ENCODE data around the gene TBX4.
"Not testable (repeated sequence)": the region's sequence is repeated elsewhere in the genome, so short reads cannot be mapped to it uniquely, and the experiment has no call there.

The TBX4 gene

DNA sequence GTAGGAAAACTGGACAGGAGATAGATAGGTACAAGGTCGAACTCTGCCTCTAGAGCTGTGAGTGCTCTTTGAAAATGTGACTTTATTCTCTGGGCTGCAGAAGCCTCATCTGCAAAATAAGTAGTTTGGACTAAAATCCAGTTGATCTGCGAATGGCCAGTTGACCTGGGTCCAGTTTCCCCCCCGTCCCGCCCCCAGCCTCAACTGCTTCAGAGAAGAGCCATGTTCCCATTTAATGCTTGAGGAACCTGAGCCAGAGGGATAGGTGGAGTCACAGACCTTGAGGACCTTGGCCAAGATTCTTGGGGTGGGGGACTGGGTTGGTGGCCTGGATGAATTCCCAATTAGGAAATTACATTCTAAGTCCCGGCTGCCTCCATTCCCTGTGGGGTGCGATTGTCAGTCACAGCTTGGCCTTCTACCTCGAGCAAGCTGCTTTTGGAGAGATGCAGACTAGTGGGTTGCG, 38.5 kb upstream of the TBX4 start:
- DNase-seq = no peak

DNA sequence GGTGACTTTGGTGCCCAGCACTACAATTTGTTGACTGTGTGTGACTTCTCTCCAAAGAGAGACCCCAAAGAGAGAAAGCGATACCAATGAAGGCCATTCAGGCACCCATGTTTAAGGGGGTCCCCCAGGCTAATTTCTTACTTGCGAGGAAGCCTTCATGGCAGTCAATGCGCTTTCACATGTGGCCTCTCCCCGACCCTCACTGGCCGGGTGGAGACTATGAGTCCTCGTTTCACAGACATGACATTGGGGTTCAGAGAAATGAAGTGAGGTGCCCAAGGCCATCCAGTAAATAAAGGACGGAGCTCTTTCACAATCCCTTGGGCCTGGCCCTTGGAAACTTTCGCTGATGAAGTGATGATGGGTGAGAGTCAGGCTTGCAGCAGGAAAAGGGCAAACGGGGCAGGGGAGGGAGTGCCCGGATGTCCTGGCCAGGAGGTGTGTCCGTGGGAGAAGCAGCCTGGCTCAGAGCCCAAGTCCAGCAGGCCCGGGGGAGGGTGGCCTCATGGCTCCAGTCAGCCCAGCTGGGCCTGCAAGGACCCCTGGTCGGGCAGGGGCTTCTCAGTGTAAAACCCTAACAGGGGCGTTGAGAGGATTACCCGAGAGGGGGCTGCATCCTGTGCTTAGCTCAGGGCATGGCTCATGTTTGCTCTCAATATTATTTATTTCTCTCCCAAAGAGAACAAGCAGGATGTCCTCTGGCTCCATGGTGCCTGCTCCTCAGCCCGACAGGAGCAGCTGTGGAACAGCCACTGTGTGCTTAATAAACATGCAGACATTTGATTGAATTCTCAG, 37.9 kb upstream of the TBX4 start:
- DNase-seq = no peak

GRCh38 chr17:61414936-61415251, 37.3 kb upstream of the TBX4 start:
- no peak for DNase-seq

DNA sequence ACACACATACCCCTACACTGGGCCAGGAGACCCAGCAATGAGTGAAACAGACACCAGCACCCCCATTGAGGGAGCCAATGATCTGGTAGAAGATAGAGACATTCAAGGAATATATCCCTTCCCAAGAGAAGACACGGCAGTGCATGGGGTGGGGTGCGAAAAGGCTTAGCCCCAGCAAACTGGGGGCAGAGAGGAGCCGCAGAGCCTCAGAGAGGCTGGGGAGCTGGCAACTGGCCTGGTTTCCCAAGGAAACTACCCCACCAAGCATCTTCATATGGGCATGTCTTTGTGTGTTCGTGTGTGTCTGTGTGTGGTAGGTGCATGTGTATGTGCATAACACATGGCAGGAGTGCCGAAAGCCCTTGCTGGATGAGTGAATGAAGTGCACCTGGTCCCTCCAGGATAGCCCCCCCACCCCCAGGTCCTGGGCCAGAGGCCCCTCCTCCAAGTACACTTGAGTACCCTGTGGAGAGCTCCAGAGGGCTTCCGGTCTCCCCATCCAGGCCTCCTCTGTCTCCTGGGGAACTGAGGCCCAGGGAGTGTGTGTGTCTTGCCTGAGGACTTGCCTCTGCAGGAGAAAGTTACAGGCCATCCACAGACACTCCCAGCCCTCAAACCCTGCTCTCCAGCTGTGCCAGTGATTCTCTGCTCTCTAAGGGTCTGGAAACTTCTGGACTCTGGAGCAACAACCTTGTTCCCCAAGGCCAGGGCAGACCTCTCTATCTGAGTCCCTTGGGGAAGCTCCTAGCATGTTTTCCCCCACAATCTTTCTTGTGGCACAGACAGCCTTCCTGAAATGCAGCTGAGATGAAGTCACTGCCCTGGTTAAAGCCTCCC, 36.6 kb upstream of the TBX4 start:
- no peak for DNase-seq

DNA sequence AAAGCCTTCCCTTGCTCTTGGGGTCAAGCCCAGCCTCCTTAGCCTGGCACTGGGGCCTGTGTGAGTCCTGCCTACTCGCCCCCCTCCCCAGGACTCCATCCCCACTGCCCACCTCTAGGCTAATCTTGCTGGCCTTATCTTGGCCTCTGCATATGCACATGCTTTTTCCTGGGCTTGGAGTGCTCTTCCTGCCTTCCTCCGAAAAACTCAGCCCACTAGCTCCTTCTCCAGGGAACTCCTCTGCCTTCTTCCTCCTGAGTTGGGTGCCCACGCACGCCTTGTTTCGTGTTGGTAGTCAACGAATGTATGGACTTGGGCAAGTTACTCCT, 36.0 kb upstream of the TBX4 start:
- DNase-seq = no peak

- peak; percentile 51 for DNase-seq
Observed at GRCh38 chr17:61416540-61417363, 35.5 kb upstream of the TBX4 start.

- DNase-seq = no peak
Observed at GRCh38 chr17:61418449-61418848, 33.8 kb upstream of the TBX4 start.

- no peak for DNase-seq
Observed at GRCh38 chr17:61419496-61420046, 32.7 kb upstream of the TBX4 start.

GRCh38 chr17:61420052-61420451, 32.2 kb upstream of the TBX4 start:
- no peak for DNase-seq

- no peak for DNase-seq
Observed at GRCh38 chr17:61420745-61421398, 31.4 kb upstream of the TBX4 start.

DNA sequence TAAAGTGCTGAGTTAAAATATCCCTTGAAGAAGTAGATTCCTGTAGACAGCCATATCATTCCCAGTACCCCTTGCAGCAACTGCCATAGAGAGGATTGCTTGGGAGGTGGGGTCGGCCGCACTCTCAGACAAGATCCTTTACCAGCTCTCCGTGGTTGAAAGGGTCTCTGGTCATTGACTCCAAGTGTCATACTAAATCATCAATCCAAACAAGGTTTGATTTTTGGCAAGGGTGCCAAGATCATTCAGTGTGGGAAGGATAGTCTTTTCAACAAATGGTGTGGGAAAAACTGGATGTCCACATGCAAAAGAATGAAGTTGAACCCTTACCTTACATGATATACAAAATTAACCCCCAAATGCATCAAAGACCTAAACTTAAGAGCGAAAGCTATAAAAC, 30.8 kb upstream of the TBX4 start:
- DNase-seq = no peak

- DNase-seq = no peak
Observed at GRCh38 chr17:61422116-61422799, 30.0 kb upstream of the TBX4 start.

DNA sequence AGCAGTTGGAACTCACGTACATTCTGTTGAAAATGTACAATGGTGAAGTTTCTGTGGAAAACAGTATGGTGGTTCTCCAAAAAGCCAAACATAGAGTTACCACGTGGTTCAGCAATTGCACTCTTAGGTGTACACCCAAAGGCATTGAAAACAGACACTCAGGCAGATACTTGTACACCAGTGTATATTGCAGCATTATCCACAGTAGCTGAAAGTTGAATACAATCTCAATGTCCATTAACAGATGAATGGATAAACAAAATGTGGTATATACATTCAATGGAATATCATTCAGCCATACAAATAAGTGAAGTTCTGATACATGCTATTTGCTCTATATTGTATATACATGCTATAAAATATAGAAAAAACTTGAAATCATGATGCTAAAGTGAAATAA, 29.4 kb upstream of the TBX4 start:
- DNase-seq = no peak

DNA sequence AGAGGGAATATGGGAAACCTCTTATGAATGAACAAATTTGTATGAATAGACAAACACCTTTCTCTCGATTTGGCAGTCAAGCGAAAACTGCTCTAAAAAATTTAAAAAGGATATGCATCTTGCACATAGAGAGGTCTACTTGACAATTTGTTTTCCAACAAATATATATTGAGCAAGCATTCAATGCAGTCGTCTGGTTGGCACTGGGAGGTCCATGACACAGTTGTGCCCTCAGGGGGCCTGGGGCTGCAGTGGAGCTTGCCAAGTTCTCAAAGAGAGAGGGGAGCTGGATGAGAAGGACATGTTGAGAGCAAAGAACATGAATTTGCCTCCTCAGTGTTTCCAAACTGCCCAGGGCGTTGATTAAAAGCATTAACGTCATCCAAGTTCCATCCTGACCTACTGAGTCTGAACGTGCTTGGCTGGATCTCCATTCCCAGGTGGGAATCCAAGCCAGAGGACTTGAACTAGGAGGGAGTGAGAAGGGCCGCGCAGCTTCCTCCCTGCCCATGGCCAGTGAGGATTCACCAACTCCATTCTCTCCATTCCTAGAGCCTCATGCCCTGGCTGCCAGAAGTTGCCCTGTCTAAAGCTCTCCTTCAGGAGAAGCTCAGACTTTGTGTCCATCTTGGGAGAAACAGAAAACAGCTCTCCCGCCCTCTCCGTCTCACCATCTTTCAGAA, 28.1 kb upstream of the TBX4 start:
- DNase-seq = no peak

- no peak for DNase-seq
Observed at GRCh38 chr17:61425682-61426481, 26.3 kb upstream of the TBX4 start.

GRCh38 chr17:61426482-61427304, 25.5 kb upstream of the TBX4 start:
- DNase-seq = no peak

DNA sequence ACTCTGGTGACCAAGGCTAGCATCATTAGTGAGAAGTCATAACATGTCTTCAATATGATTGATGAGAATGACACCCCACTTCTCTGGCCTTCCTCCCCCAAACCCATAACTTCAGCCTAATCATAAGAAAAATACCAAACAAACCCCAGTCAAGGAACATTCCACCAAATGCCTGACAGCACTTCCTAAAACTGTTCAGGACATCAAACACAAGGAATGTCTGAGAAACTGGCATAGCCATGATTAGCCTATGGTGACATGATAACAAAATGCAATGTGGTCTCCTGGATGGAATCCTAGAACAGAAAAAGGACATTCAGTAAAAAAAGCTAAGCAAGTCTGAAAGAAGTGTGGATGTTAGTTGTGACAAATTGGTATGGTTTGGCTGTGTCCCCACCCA, 24.7 kb upstream of the TBX4 start:
- no peak for DNase-seq

DNA sequence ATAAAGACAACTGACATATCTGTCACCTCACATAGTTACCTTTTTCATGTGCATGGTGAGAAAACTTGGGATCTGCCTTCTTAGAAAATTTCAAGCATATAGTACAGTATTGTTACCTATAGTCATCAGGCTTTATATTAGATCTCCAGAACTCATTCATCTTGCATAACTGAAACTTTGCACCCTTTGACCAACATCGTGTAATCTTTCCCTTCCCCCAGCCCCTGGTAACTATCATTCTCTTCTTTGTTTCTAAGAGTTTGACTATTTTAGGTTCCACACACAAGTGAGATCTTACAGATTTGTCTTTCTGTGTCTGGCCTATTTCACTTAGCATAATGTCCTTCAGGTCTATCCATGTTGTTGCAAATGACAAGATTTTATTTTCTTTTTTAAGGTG, 22.9 kb upstream of the TBX4 start:
- no peak for DNase-seq

- DNase-seq = not testable (repeated sequence)
Observed at GRCh38 chr17:61429831-61430230, 22.4 kb upstream of the TBX4 start.

Data from NCI-H524 treated with DMSO at 0.1 percent for 48 hours (cell line).